GM20431 (cell line): ENCODE results near the gene RASA4B.
"Not testable (repeated sequence)": the region's sequence is repeated elsewhere in the genome, so short reads cannot be mapped to it uniquely, and the experiment has no call there.

Experiments
- in situ Hi-C: fragments of 300-500 bp; cut with MseI, MboI; formaldehyde crosslinking; loops from one replicate; pipeline ENCODE4 v1.15.0; 2020; ENCODE audit warnings: low sequenced_read_pairs; ENCODE audit not compliant: unreplicated experiment

The RASA4B gene

GRCh38 chr7:102512642-102513221, 4.8 kb downstream of the RASA4B start:
- in situ Hi-C loops: not testable (repeated sequence)

- in situ Hi-C loops: not testable (repeated sequence)
These were observed 5.6 kb downstream of the RASA4B start for GRCh38 chr7:102511860-102512522.

GRCh38 chr7:102510575-102510974, 7.0 kb downstream of the RASA4B start:
- in situ Hi-C loops: not testable (repeated sequence)

GRCh38 chr7:102507410-102508088, 10.0 kb downstream of the RASA4B start:
- in situ Hi-C loops: not testable (repeated sequence)

GRCh38 chr7:102505298-102506185, 12.0 kb downstream of the RASA4B start:
- in situ Hi-C loops: not testable (repeated sequence)

- in situ Hi-C loops: not testable (repeated sequence)
These were observed 14.4 kb downstream of the RASA4B start for GRCh38 chr7:102503141-102503540.

GRCh38 chr7:102498321-102498720, 19.3 kb downstream of the RASA4B start:
- in situ Hi-C loops: not testable (repeated sequence)

GRCh38 chr7:102497308-102497707, 20.3 kb downstream of the RASA4B start:
- in situ Hi-C loops: not testable (repeated sequence)

GRCh38 chr7:102496861-102497260, 20.7 kb downstream of the RASA4B start:
- in situ Hi-C loops: not testable (repeated sequence)

- in situ Hi-C loops: not testable (repeated sequence)
These were observed 23.0 kb downstream of the RASA4B start for GRCh38 chr7:102494473-102495149.

GRCh38 chr7:102494026-102494425, 23.6 kb downstream of the RASA4B start:
- in situ Hi-C loops: not testable (repeated sequence)

GRCh38 chr7:102493220-102493935, 24.2 kb downstream of the RASA4B start:
- in situ Hi-C loops: not testable (repeated sequence)

- in situ Hi-C loops: not testable (repeated sequence)
These were observed 27.0 kb downstream of the RASA4B start for GRCh38 chr7:102490529-102491075.

GRCh38 chr7:102484317-102484716, 33.3 kb downstream of the RASA4B start:
- in situ Hi-C loops: not testable (repeated sequence)

- in situ Hi-C loops: not testable (repeated sequence)
These were observed 35.6 kb downstream of the RASA4B start for GRCh38 chr7:102481962-102482361.

GRCh38 chr7:102479982-102480637, 37.5 kb downstream of the RASA4B start:
- in situ Hi-C loops: not testable (repeated sequence)

- in situ Hi-C loops: not testable (repeated sequence)
These were observed 38.4 kb downstream of the RASA4B start for GRCh38 chr7:102479209-102479584.
